Peyer's patch (tissue), 4 donors: ENCODE measurements around the gene TUBB2A.

Experiments used
- POLR2A ChIP-seq, 2 donors: fragments of 450-650 bp; IDR thresholded peaks; one replicate each; pipeline ENCODE4 v1.5.1; 2017; ENCODE audit warnings: antibody characterized with exemption in 2 of 2, mild to moderate bottlenecking in 2 of 2, moderate library complexity in 2 of 2
- TF ChIP-seq, protein P1 (sequence below), 6 experiments: fragments of 450-650 bp in 4 of 6; fragments of 200-600 bp in 2 of 6; sonication (generic) in 1 of 6; IDR thresholded peaks; one replicate each; pipeline ENCODE4 v1.5.1; 2017 to 2019; ENCODE audit warnings: antibody characterized with exemption in 6 of 6, mild to moderate bottlenecking in 3 of 6, moderate library complexity in 1 of 6

GRCh38 chr6:3162067-3162497, 4.7 kb upstream of the TUBB2A start:
- TF ChIP-seq, protein P1, sequence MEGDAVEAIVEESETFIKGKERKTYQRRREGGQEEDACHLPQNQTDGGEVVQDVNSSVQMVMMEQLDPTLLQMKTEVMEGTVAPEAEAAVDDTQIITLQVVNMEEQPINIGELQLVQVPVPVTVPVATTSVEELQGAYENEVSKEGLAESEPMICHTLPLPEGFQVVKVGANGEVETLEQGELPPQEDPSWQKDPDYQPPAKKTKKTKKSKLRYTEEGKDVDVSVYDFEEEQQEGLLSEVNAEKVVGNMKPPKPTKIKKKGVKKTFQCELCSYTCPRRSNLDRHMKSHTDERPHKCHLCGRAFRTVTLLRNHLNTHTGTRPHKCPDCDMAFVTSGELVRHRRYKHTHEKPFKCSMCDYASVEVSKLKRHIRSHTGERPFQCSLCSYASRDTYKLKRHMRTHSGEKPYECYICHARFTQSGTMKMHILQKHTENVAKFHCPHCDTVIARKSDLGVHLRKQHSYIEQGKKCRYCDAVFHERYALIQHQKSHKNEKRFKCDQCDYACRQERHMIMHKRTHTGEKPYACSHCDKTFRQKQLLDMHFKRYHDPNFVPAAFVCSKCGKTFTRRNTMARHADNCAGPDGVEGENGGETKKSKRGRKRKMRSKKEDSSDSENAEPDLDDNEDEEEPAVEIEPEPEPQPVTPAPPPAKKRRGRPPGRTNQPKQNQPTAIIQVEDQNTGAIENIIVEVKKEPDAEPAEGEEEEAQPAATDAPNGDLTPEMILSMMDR (IDR thresholded peaks at IDR 0.05), result no peak
- TF ChIP-seq POLR2A (IDR thresholded peaks at IDR 0.05), result no peak
